HG02642 (cell line): ENCODE results near the gene DNAH6.
"Not testable (repeated sequence)": the region's sequence is repeated elsewhere in the genome, so short reads cannot be mapped to it uniquely, and the experiment has no call there.

Source experiments
- ATAC-seq: cut with Tn5 transposase; IDR thresholded peaks from one replicate; pipeline ENCODE4 v1.9.1; 2021; ENCODE audit warnings: mild to moderate bottlenecking; ENCODE audit not compliant: unreplicated experiment, poor library complexity

The DNAH6 gene

GRCh38 chr2:84498150-84498799 is 18.0 kb upstream of the DNAH6 start:
- no peak for ATAC-seq

- ATAC-seq, result not testable (repeated sequence)
Measured at GRCh38 chr2:84511024-84511423, 5.3 kb upstream of the DNAH6 start.

- no peak for ATAC-seq
Measured at GRCh38 chr2:84515788-84516187, 510 bp upstream of the DNAH6 start.

GRCh38 chr2:84519332-84519957 is 3.1 kb downstream of the DNAH6 start:
- ATAC-seq, result no peak

GRCh38 chr2:84526562-84526961 is 10.3 kb downstream of the DNAH6 start:
- ATAC-seq, result no peak

- ATAC-seq, result no peak
Measured at GRCh38 chr2:84527137-84528129, 11.1 kb downstream of the DNAH6 start.

GRCh38 chr2:84532291-84532690 is 16.0 kb downstream of the DNAH6 start:
- ATAC-seq, result no peak

GRCh38 chr2:84534225-84534624 is 17.9 kb downstream of the DNAH6 start:
- ATAC-seq, result no peak

- no peak for ATAC-seq
Measured at GRCh38 chr2:84537251-84537650, 21.0 kb downstream of the DNAH6 start.

GRCh38 chr2:84539729-84540128 is 23.4 kb downstream of the DNAH6 start:
- no peak for ATAC-seq

- no peak for ATAC-seq
Measured at GRCh38 chr2:84545005-84545404, 28.7 kb downstream of the DNAH6 start.

- no peak for ATAC-seq
Measured at GRCh38 chr2:84546551-84546950, 30.3 kb downstream of the DNAH6 start.

- no peak for ATAC-seq
Measured at GRCh38 chr2:84548303-84548702, 32.0 kb downstream of the DNAH6 start.

- ATAC-seq, result no peak
Measured at GRCh38 chr2:84550916-84551315, 34.6 kb downstream of the DNAH6 start.

- not testable (repeated sequence) for ATAC-seq
Measured at GRCh38 chr2:84551526-84551925, 35.2 kb downstream of the DNAH6 start.

- peak; percentile 60 for ATAC-seq
Measured at GRCh38 chr2:84556190-84556589, 39.9 kb downstream of the DNAH6 start.

GRCh38 chr2:84559838-84560237 is 43.5 kb downstream of the DNAH6 start:
- no peak for ATAC-seq

- no peak for ATAC-seq
Measured at GRCh38 chr2:84579661-84580060, 63.4 kb downstream of the DNAH6 start.

GRCh38 chr2:84603911-84604310 is 87.6 kb downstream of the DNAH6 start:
- no peak for ATAC-seq

GRCh38 chr2:84613082-84613481 is 96.8 kb downstream of the DNAH6 start:
- ATAC-seq, result no peak

GRCh38 chr2:84619794-84620371 is 103.6 kb downstream of the DNAH6 start:
- ATAC-seq, result no peak
